Small intestine (tissue), 7 donors: ENCODE data around the gene CCNI. TPM values are rescaled to one million over a fixed set of nuclear protein-coding genes. Genes with fewer than 3 reads are reported as not detected.
"Not testable (repeated sequence)": the region's sequence is repeated elsewhere in the genome, so short reads cannot be mapped to it uniquely, and the experiment has no call there.

Experiments used
- DNase-seq, 2 donors: peaks; one replicate each; pipeline versions ENCODE4 v3.0.0 to v3.0.0-alpha.2; 2013
- FAIRE-seq: peaks from 2 replicates; lab custom pipeline; 2012; peaks lifted over from hg19 to GRCh38; lab: Jason Lieb, UNC
- H3K27ac ChIP-seq, 3 donors: one replicate each; pipeline ENCODE4 v1.5.1; 2013; ENCODE audit warnings: low read length in 2 of 3, mild to moderate bottlenecking in 2 of 3, control low read depth in 1 of 3, inconsistent platforms in 1 of 3, low read depth in 1 of 3, moderate library complexity in 1 of 3
- H3K27me3 ChIP-seq, 3 donors: one replicate each; pipeline ENCODE4 v1.6.1; 2013; ENCODE audit warnings: low read length in 3 of 3, inconsistent platforms in 1 of 3; ENCODE audit not compliant: control insufficient read depth in 3 of 3, insufficient read depth in 3 of 3
- H3K36me3 ChIP-seq, 3 donors: one replicate each; pipeline ENCODE4 v1.6.1; 2013; ENCODE audit warnings: low read length in 3 of 3, inconsistent platforms in 1 of 3, low read depth in 1 of 3, mild to moderate bottlenecking in 1 of 3, moderate library complexity in 1 of 3; ENCODE audit not compliant: control insufficient read depth in 3 of 3, insufficient read depth in 2 of 3
- H3K4me1 ChIP-seq, 3 donors: one replicate each; pipeline ENCODE4 v1.6.1; 2013; ENCODE audit warnings: low read length in 2 of 3, inconsistent platforms in 1 of 3, low read depth in 1 of 3, mild to moderate bottlenecking in 1 of 3, moderate library complexity in 1 of 3; ENCODE audit not compliant: control insufficient read depth in 3 of 3, insufficient read depth in 2 of 3
- H3K4me3 ChIP-seq, 3 donors: one replicate each; pipeline ENCODE4 v1.5.1; 2013; ENCODE audit warnings: low read length in 3 of 3, control low read depth in 1 of 3, inconsistent platforms in 1 of 3, low read depth in 1 of 3, mild to moderate bottlenecking in 1 of 3, moderate library complexity in 1 of 3
- H3K9me3 ChIP-seq, 2 donors: one replicate each; pipeline ENCODE4 v1.6.1; 2013; ENCODE audit warnings: low read depth in 1 of 2, low read length in 1 of 2; ENCODE audit not compliant: control insufficient read depth in 2 of 2, insufficient read depth in 1 of 2
- WGBS, 3 donors: extraction: QIAGEN DNeasy Blood & Tissue Kit; methylation state at CpG; one replicate each; pipeline ENCODE4 v1.1.7; 2013; 5-methylcytosine and 5-hydroxymethylcytosine counted together
- polyA plus RNA-seq, 4 donors: library from polyadenylated mRNA; stranded (reverse) in 3 of 4; unstranded in 1 of 4; fragments of 200-250 nt in 3 of 4; fragments of 120-200 nt in 1 of 4; gene quantifications; one replicate each; pipeline versions ENCODE4 v1.2.1 to v1.2.3, GENCODE V29; 2013
- donor health status: healthy with polysubstance abuse.
- donor health status: control.
- donor health status: control.
- donor health status: Bipolar disorder and iron deficiency.
- donor health status: healthy.

Gene CCNI
- polyA plus RNA-seq, 4 donors, result 78.9 to 261 (median 131) TPM

- Histone ChIP-seq H3K4me1 (peaks cover 2 to 18% (median 13%) of the 10 kb centered on the region in 3 donors), H3K36me3 (peaks cover 0 to 11% (median 0%) of the 10 kb centered on the region in 3 donors), H3K4me3 (no peak overlapping the region), H3K27ac (no peak overlapping the region), H3K9me3 (no peaks in the 10 kb centered on the region), H3K27me3 (no peaks in the 10 kb centered on the region)
- DNase-seq, result peak; percentile 54
- no peak for FAIRE-seq
- 49 to 53% (median 51%) methylated on average over 5 of the region's 5 CpGs for WGBS, 3 donors
Observed at GRCh38 chr4:77072195-77072753, 3.5 kb downstream of the CCNI start.

- not testable (repeated sequence) for H3K27ac ChIP-seq, H3K4me3 ChIP-seq, FAIRE-seq, DNase-seq, H3K9me3 ChIP-seq, H3K27me3 ChIP-seq
- Histone ChIP-seq H3K36me3 (peaks cover 0 to 19% (median 3%) of the 10 kb centered on the region in 3 donors), H3K4me1 (peaks cover 2 to 17% (median 9%) of the 10 kb centered on the region in 3 donors)
- WGBS, 3 donors, result 54 to 88% (median 55%) methylated on average over 3 of the region's 3 CpGs
Observed at GRCh38 chr4:77069514-77069913, 6.3 kb downstream of the CCNI start.

- DNase-seq, result no peak
- peaks cover 7 to 42% (median 11%) of the 10 kb centered on the region in 3 donors for H3K36me3 ChIP-seq
- no peak overlapping the region for H3K27ac ChIP-seq
- H3K27me3 ChIP-seq, result no peaks in the 10 kb centered on the region
- 98 to 100% (median 100%) methylated on average over 1 of the region's 1 CpG for WGBS, 3 donors
- no peak for FAIRE-seq
- H3K4me1 ChIP-seq, result peaks cover 0 to 5% (median 0%) of the 10 kb centered on the region in 3 donors
- H3K9me3 ChIP-seq, result no peaks in the 10 kb centered on the region
- H3K4me3 ChIP-seq, result no peak overlapping the region
Observed at GRCh38 chr4:77065382-77065781, 10.4 kb downstream of the CCNI start.

GRCh38 chr4:77062856-77063255 lies 12.9 kb downstream of the CCNI start:
- no peak for FAIRE-seq
- H3K4me1 ChIP-seq, result peaks cover 0 to 3% (median 0%) of the 10 kb centered on the region in 3 donors

GRCh38 chr4:77052352-77052751 lies 23.4 kb downstream of the CCNI start:
- Histone ChIP-seq H3K27me3 (no peaks in the 10 kb centered on the region), H3K27ac (no peak overlapping the region), H3K4me3 (no peak overlapping the region), H3K4me1 (peaks cover 0 to 4% (median 0%) of the 10 kb centered on the region in 3 donors), H3K36me3 (peaks cover 3 to 20% (median 12%) of the 10 kb centered on the region in 3 donors), H3K9me3 (no peaks in the 10 kb centered on the region)
- WGBS, 3 donors, result 72 to 95% (median 94%) methylated on average over 3 of the region's 3 CpGs
- no peak for FAIRE-seq
- peak; percentile 64 to 66 for DNase-seq

More at GRCh38 chr4:77062856-77063255, 12.9 kb downstream of the CCNI start:
- no peak for DNase-seq
- Histone ChIP-seq H3K9me3 (no peaks in the 10 kb centered on the region), H3K4me3 (no peak overlapping the region), H3K27ac (no peak overlapping the region), H3K36me3 (peaks cover 9 to 43% (median 15%) of the 10 kb centered on the region in 3 donors), H3K27me3 (no peaks in the 10 kb centered on the region)

- no peaks in the 10 kb centered on the region for H3K9me3 ChIP-seq
- no peak overlapping the region for H3K4me3 ChIP-seq
- H3K36me3 ChIP-seq, result peaks cover 3 to 18% (median 12%) of the 10 kb centered on the region in 3 donors
- DNase-seq (no peak), FAIRE-seq (no peak)
- no peak overlapping the region for H3K27ac ChIP-seq
- peaks cover 0 to 4% (median 0%) of the 10 kb centered on the region in 3 donors for H3K4me1 ChIP-seq
- no peaks in the 10 kb centered on the region for H3K27me3 ChIP-seq
- WGBS, 3 donors, result 91 to 94% (median 94%) methylated on average over 3 of the region's 3 CpGs
Observed at GRCh38 chr4:77050962-77051361, 24.8 kb downstream of the CCNI start.

- peaks cover 3 to 12% (median 5%) of the 10 kb centered on the region in 3 donors for H3K36me3 ChIP-seq
- H3K27me3 ChIP-seq, result no peaks in the 10 kb centered on the region
- H3K4me1 ChIP-seq, result peaks cover 0 to 12% (median 0%) of the 10 kb centered on the region in 3 donors
- FAIRE-seq (no peak), DNase-seq (peak; percentile 15 to 18)
- no peaks in the 10 kb centered on the region for H3K9me3 ChIP-seq
- no peak overlapping the region for H3K4me3 ChIP-seq
- H3K27ac ChIP-seq, result no peak overlapping the region
Observed at GRCh38 chr4:77047037-77047436, 28.8 kb downstream of the CCNI start.

GRCh38 chr4:77045490-77045889 lies 30.3 kb downstream of the CCNI start:
- FAIRE-seq, result no peak
- H3K4me1 ChIP-seq, result peaks cover 0 to 17% (median 0%) of the 10 kb centered on the region in 3 donors
- H3K9me3 ChIP-seq, result no peaks in the 10 kb centered on the region
- H3K27me3 ChIP-seq, result no peaks in the 10 kb centered on the region
- WGBS, 3 donors, result 84 to 89% (median 88%) methylated on average over 4 of the region's 4 CpGs
- H3K36me3 ChIP-seq, result peaks cover 3 to 12% (median 3%) of the 10 kb centered on the region in 3 donors
- no peak overlapping the region for H3K27ac ChIP-seq
- no peak overlapping the region for H3K4me3 ChIP-seq
- DNase-seq, result no peak
